ENCODE results near the gene AMBRA1.

AMBRA1 gene

GRCh38 chr11:46505741-46506482 is 87.9 kb downstream of the AMBRA1 start:
- no peak for DNase-seq (ENCODE audit: extremely low spot score)
- ChIA-PET CTCF (interaction anchor here (0.9 to 1.6 kb wide), 2 partner anchors 14 to 16 kb away, joined by 4 to 6 read pairs; no protein-coding TSS in a partner anchor), POLR2A (no interaction called here)
- TF ChIP-seq SP1 (IDR thresholded peaks at IDR 0.05) (no peak), LEF1 (IDR thresholded peaks at IDR 0.05; ENCODE audit: borderline replicate concordance) (no peak), PKNOX1 (IDR thresholded peaks at IDR 0.05) (no peak), FOXA1 (IDR thresholded peaks at IDR 0.05) (no peak), FOXM1 (IDR thresholded peaks at IDR 0.05; ENCODE audit: borderline replicate concordance) (no peak), ZNF384 (IDR thresholded peaks at IDR 0.05) (no peak), NFRKB (IDR thresholded peaks at IDR 0.05) (no peak), FOXK2 (IDR thresholded peaks at IDR 0.05) (no peak), ELF4 (IDR thresholded peaks at IDR 0.05) (no peak), CTBP1 (IDR thresholded peaks at IDR 0.05; ENCODE audit: borderline replicate concordance) (no peak), HDGF (IDR thresholded peaks at IDR 0.05; ENCODE audit: borderline replicate concordance) (no peak)

DNA sequence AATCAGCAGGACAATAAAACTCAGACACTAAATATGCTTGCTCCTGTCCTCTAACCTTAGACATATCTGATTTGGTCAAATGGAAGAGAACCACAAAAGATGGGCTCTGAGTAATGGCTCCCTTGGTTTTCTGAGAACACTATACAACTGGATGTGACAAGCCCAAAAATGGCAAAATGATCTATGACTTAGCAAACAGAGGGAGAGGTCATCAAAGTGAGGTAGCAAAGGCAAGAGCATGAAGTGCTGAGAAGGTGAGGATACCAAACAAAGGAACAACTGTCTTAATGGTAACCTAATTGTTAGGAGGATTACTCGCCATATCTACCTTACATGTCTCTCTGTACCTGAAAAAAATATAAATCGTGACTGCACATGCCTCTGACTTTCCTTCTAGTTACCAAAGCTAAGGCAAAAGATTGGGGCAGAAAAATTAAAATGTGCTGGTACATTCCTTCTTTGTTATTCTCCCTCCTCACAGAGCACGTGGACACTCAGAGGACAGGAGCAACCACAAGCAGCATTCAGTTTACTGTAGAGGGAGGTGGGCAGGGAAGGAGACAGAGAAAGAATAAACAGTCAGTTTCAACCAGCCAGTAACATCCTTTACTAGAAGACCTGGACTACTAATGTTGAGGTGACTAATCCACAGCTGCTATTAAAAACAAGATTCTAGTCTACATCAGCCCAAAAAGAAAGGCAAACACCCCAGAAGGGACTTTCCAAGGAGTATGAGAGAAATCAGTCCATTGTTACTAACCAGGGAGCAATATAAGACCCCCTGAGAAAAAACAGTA is 88.8 kb downstream of the AMBRA1 start:
- ChIA-PET CTCF (interaction anchor here (1.6 kb wide), 1 partner anchor 15 kb away, joined by 6 read pairs; no protein-coding TSS in a partner anchor), POLR2A (no interaction called here)
- TF ChIP-seq FOXK2 (IDR thresholded peaks at IDR 0.05) (no peak), FOXA1 (IDR thresholded peaks at IDR 0.05) (no peak), FOXM1 (IDR thresholded peaks at IDR 0.05; ENCODE audit: borderline replicate concordance) (no peak), SP1 (IDR thresholded peaks at IDR 0.05) (no peak), HDGF (IDR thresholded peaks at IDR 0.05; ENCODE audit: borderline replicate concordance) (no peak), ZNF384 (IDR thresholded peaks at IDR 0.05) (no peak), TARDBP (IDR thresholded peaks at IDR 0.05) (no peak), SUZ12 (IDR thresholded peaks at IDR 0.05) (no peak), ARNT (IDR thresholded peaks at IDR 0.05) (no peak), BHLHE40 (IDR thresholded peaks at IDR 0.05; ENCODE audit: borderline replicate concordance) (no peak), ELF4 (IDR thresholded peaks at IDR 0.05) (no peak), LEF1 (IDR thresholded peaks at IDR 0.05; ENCODE audit: borderline replicate concordance) (no peak), L3MBTL2 (conservative IDR thresholded peaks at IDR 0.05) (no peak), PKNOX1 (IDR thresholded peaks at IDR 0.05) (no peak), NFRKB (IDR thresholded peaks at IDR 0.05) (no peak), CTBP1 (IDR thresholded peaks at IDR 0.05; ENCODE audit: borderline replicate concordance) (no peak)
- no peak for DNase-seq (ENCODE audit: extremely low spot score)

DNA sequence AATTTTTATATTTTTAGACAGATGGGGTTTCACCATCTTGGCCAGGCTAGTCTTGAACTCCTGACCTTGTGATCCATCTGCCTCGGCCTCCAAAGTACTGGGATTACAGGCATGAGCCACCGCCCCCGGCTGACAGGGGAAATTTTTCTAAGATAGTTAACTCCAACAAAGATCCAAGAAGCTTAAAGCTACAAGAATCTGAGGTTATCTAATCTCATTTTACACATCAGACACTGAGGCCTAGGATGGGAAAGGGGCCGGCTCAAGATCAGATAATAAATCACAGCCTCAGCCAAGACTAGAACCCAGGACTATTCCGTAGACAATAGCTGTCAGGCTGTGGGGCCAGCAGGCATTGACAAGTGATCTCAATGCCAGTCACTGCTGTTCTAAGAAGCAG is 94.0 kb downstream of the AMBRA1 start:
- ChIA-PET CTCF (interaction anchor here (2.0 to 3.4 kb wide), 2 partner anchors 9 to 29 kb away, joined by 10 read pairs; no protein-coding TSS in a partner anchor), POLR2A (no interaction called here)
- TF ChIP-seq TARDBP (IDR thresholded peaks at IDR 0.05), result no peak
- TF ChIP-seq PKNOX1 (IDR thresholded peaks at IDR 0.05), result no peak
- no peak for TF ChIP-seq LEF1 (IDR thresholded peaks at IDR 0.05; ENCODE audit: borderline replicate concordance)
- TF ChIP-seq ELF4 (IDR thresholded peaks at IDR 0.05), result no peak
- no peak for TF ChIP-seq SUZ12 (IDR thresholded peaks at IDR 0.05)
- TF ChIP-seq CTBP1 (IDR thresholded peaks at IDR 0.05; ENCODE audit: borderline replicate concordance), result no peak
- no peak for TF ChIP-seq FOXA1 (IDR thresholded peaks at IDR 0.05)
- DNase-seq (ENCODE audit: extremely low spot score), result no peak

DNA sequence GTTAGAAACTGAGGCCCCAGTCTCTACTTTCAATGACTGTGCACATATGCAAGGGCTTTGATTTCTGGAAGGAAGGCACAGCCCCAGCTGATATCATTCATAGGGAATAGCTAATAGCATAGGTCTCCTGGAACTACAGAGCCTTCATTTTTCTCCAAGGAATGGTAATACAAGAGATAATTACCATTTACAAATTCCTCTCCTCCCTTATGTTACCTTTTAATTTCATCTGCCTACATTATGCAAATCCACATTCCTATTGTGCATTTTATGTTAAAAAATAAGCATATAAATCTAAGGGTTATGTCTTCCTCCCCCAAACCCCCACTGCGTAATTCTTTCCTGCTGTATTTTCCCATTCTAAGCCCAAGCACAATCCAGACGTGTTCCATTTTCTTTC is 94.9 kb downstream of the AMBRA1 start:
- no peak for DNase-seq (ENCODE audit: extremely low spot score)
- CTCF ChIA-PET, result interaction anchor here (1.2 to 2.0 kb wide), 2 partner anchors 9 kb away, joined by 9 to 10 read pairs; no protein-coding TSS in a partner anchor
- TF ChIP-seq FOXK2 (IDR thresholded peaks at IDR 0.05) (no peak), CTBP1 (IDR thresholded peaks at IDR 0.05; ENCODE audit: borderline replicate concordance) (no peak), ARNT (IDR thresholded peaks at IDR 0.05) (no peak), SP1 (IDR thresholded peaks at IDR 0.05) (no peak), L3MBTL2 (conservative IDR thresholded peaks at IDR 0.05) (no peak)
- POLR2A ChIA-PET, result interaction anchor here (0.5 kb wide), 1 partner anchor 46 kb away, joined by 3 read pairs; no protein-coding TSS in a partner anchor

DNA sequence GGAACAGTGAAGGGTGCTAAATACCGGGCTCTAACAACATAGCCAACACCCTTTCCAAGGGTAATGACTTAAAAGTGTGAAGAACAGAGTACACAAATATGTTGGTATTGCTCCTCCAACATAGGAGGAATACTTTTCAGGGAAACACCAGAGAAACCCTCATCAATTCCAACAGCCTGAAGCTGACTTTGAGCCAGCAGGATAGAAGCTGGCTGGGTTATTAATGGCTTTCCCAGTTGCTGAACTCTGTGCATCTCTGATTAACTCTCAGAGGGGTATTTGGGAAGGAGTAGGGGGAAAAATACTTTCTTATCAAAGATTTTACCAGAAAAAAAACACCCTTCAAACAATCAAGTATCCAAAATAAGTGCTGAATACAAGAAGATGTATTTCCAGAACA is 95.6 kb downstream of the AMBRA1 start:
- CTCF ChIA-PET, result interaction anchor here (1.2 kb wide), 1 partner anchor 8 kb away, joined by 9 read pairs; no protein-coding TSS in a partner anchor
- no peak for DNase-seq (ENCODE audit: extremely low spot score)
- POLR2A ChIA-PET, result no interaction called here
- TF ChIP-seq SP1 (IDR thresholded peaks at IDR 0.05) (no peak), FOXK2 (IDR thresholded peaks at IDR 0.05) (no peak), NFRKB (IDR thresholded peaks at IDR 0.05) (no peak), PKNOX1 (IDR thresholded peaks at IDR 0.05) (no peak), ELF4 (IDR thresholded peaks at IDR 0.05) (no peak), LEF1 (IDR thresholded peaks at IDR 0.05; ENCODE audit: borderline replicate concordance) (no peak), ARNT (IDR thresholded peaks at IDR 0.05) (no peak), CTBP1 (IDR thresholded peaks at IDR 0.05; ENCODE audit: borderline replicate concordance) (no peak), TARDBP (IDR thresholded peaks at IDR 0.05) (no peak), BHLHE40 (IDR thresholded peaks at IDR 0.05; ENCODE audit: borderline replicate concordance) (no peak), FOXA1 (IDR thresholded peaks at IDR 0.05) (no peak), ZNF384 (IDR thresholded peaks at IDR 0.05) (no peak), SUZ12 (IDR thresholded peaks at IDR 0.05) (no peak), FOXM1 (IDR thresholded peaks at IDR 0.05; ENCODE audit: borderline replicate concordance) (no peak), L3MBTL2 (conservative IDR thresholded peaks at IDR 0.05) (no peak), HDGF (IDR thresholded peaks at IDR 0.05; ENCODE audit: borderline replicate concordance) (no peak)

All from HEK293T (cell line).